Naive thymus-derived CD4-positive, alpha-beta T cell (primary cell): ENCODE results near the gene TLCD3B. TPM values are rescaled to one million over a fixed set of nuclear protein-coding genes. Genes with fewer than 3 reads are reported as not detected.
A peak's percentile ranks its signal among the peaks of the same experiment; 100 is the strongest.

ENCODE experiments used
- ATAC-seq: fragments of 150-1000 bp; cut with Tn5 transposase; 2 replicates; pipeline ENCODE4 v1.10.0; 2021; ENCODE audit warnings: mild to moderate bottlenecking, moderate library complexity
- CTCF ChIA-PET: fragments of 350-600 bp; sonication (Branson Sonifier 250); formaldehyde crosslinking; loops from one replicate; lab custom pipeline; 2021; ENCODE audit warnings: antibody characterized with exemption; lab: Charles Lee
- POLR2A ChIA-PET: fragments of 350-600 bp; sonication (Branson Sonifier 250); formaldehyde crosslinking; loops from one replicate; lab custom pipeline; 2021; ENCODE audit warnings: antibody characterized with exemption, inconsistent platforms; lab: Charles Lee
- DNase-seq, 9 donors: peaks; one replicate each; pipeline versions ENCODE4 v3.0.0 to v3.0.0-alpha.2; 2020 to 2022; ENCODE audit warnings: mixed read lengths in 1 of 9
- H3K27ac ChIP-seq: one replicate; pipeline ENCODE4 v1.7.0; 2013; ENCODE audit warnings: mild to moderate bottlenecking, low read depth, low read length, moderate library complexity
- H3K27me3 ChIP-seq, 2 donors: one replicate each; pipeline ENCODE4 v1.7.0; 2013; ENCODE audit warnings: low read length in 2 of 2, mild to moderate bottlenecking in 2 of 2, moderate library complexity in 2 of 2; ENCODE audit not compliant: control insufficient read depth in 2 of 2, insufficient read depth in 2 of 2
- H3K36me3 ChIP-seq, 3 experiments: 1 replicate in 2 of 3; 2 replicates in 1 of 3; pipeline ENCODE4 v1.7.0; 2013; ENCODE audit warnings: low read length in 3 of 3, mild to moderate bottlenecking in 3 of 3, moderate library complexity in 1 of 3; ENCODE audit not compliant: insufficient read depth in 3 of 3, control insufficient read depth in 2 of 3
- H3K4me1 ChIP-seq, 2 donors: one replicate each; pipeline ENCODE4 v1.7.0; 2013; ENCODE audit warnings: low read length in 2 of 2, mild to moderate bottlenecking in 2 of 2, moderate library complexity in 1 of 2; ENCODE audit not compliant: control insufficient read depth in 2 of 2, insufficient read depth in 2 of 2
- H3K4me3 ChIP-seq: 2 replicates; pipeline ENCODE4 v1.7.0; 2013; ENCODE audit warnings: mild to moderate bottlenecking, low read length
- H3K9me3 ChIP-seq, 3 experiments: 1 replicate in 2 of 3; 2 replicates in 1 of 3; pipeline ENCODE4 v1.7.0; 2013; ENCODE audit warnings: low read length in 3 of 3; ENCODE audit not compliant: control insufficient read depth in 2 of 3
- H3K27ac Mint-ChIP-seq, 9 donors: one replicate each; pipeline ENCODE4 v1.8.0; 2020 to 2022; ENCODE audit warnings: mixed read lengths in 9 of 9, mild to moderate bottlenecking in 8 of 9, moderate library complexity in 5 of 9, inconsistent platforms in 2 of 9
- H3K27me3 Mint-ChIP-seq, 5 donors: one replicate each; pipeline ENCODE4 v1.8.0; 2021 to 2022; ENCODE audit warnings: mixed read lengths in 5 of 5, mild to moderate bottlenecking in 1 of 5
- H3K36me3 Mint-ChIP-seq, 5 donors: one replicate each; pipeline ENCODE4 v1.8.0; 2020 to 2022; ENCODE audit warnings: mixed read lengths in 5 of 5, mild to moderate bottlenecking in 3 of 5, inconsistent platforms in 1 of 5
- H3K4me1 Mint-ChIP-seq, 7 donors: one replicate each; pipeline ENCODE4 v1.8.0; 2020 to 2022; ENCODE audit warnings: mixed read lengths in 7 of 7, mild to moderate bottlenecking in 3 of 7, inconsistent platforms in 1 of 7
- H3K4me3 Mint-ChIP-seq, 10 donors: one replicate each; pipeline ENCODE4 v1.8.0; 2020 to 2022; ENCODE audit warnings: mild to moderate bottlenecking in 10 of 10, mixed read lengths in 10 of 10, moderate library complexity in 6 of 10, inconsistent platforms in 2 of 10
- H3K9me3 Mint-ChIP-seq, 11 donors: one replicate each; pipeline ENCODE4 v1.8.0; 2020 to 2022; ENCODE audit warnings: mixed read lengths in 11 of 11, mild to moderate bottlenecking in 4 of 11, inconsistent platforms in 1 of 11, moderate library complexity in 1 of 11
- intact Hi-C, 2 donors: fragments of 100-400 bp; cut with micrococcal nuclease; formaldehyde crosslinking; loops; one replicate each; pipeline ENCODE4 v1.15.1; 2023
- polyA plus RNA-seq, 2 donors: library from polyadenylated mRNA; unstranded; fragments of 300-500 nt; fragmentation: Illumina TruSeq; gene quantifications; one replicate each; pipeline ENCODE4 v1.2.3, GENCODE V29; 2021
- total RNA-seq, 6 experiments: library from RNA in 5 of 6; stranded (reverse) in 5 of 6; gene quantifications; 1 replicate in 5 of 6; 2 replicates in 1 of 6; pipeline ENCODE4 v1.2.3 and lab custom pipeline; 2021 to 2026

Gene TLCD3B
- total and polyA plus RNA-seq, 7 experiments from 2014 or later: 1.2 to 2.3 TPM; not detected in 5

DNA sequence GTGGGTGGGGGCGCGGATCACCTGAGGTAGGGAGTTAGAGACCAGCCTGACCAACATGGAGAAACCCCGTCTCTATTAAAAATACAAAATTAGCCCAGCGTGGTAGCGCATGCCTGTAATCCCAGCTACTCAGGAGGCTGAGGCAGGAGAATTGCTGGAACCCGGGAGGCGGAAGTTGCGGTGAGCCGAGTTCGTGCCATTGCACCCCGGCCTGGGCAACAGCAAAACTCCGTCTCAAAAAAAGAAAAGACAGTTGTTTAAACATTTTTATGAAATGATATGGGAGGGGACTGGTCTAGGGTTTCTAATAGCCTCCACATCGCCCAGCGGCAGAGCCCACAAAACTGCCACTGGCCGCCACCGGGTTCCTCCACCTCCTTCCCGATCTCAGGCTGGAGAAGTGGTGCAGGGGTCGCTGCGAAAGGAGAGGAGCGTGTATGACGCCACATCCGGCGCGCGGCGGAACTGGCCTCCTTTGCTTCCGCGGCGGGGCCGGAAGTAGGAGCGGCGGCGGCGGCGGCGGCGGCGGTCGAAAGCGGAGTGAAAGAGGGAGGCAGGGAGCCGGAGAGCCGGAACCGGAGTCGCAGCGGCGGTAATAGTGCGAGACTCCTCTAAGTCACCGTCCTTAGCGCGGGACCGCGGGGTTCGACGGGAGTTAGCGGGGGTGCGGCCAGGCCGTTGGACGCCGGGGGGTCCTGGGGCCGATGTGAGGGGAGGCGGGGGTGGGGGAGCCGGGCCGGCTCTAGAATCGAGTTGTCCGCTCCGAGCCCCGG is 44.6 kb upstream of the TLCD3B start, which contains the start of gene PPP4C:
Gene PPP4C, plus strand, starts transcription at position 492 of the 773 bp plus-strand sequence. CDS start 384 bp downstream, outside the sequence.
- H3K36me3 Mint-ChIP-seq: peaks cover 0 to 30% (median 4%) of the 10 kb centered on the region in 5 donors
- ATAC-seq (peak; percentile 94), DNase-seq (peak; percentile 82 to 92 (median 89))
- H3K27me3 Mint-ChIP-seq: peaks cover 0 to 2% (median 0%) of the 10 kb centered on the region in 5 donors
- peak within 1 kb of the TSS; percentile 75 for H3K4me3 ChIP-seq
- intact Hi-C loops: loop anchor here (1.0 kb wide), 4 partner anchors 10 to 21 kb away; partner anchors contain the start of genes ALDOA (in 2 of the 2) and YPEL3 (in 1 of the 2)
- peaks cover 20 to 21% of the 10 kb centered on the region in 2 donors for H3K4me1 ChIP-seq
- no peaks in the 10 kb centered on the region for H3K9me3 ChIP-seq
- peak within 1 kb of the TSS; percentile 85 for H3K27ac ChIP-seq
- CTCF ChIA-PET: interaction anchor here (0.7 to 3.8 kb wide), 3 partner anchors 12 to 388 kb away, joined by 3 to 18 read pairs (median 4); partner anchors contain the start of gene TBX6
- POLR2A ChIA-PET: interaction anchor here (0.5 to 10.7 kb wide), 13 partner anchors 10 to 475 kb away, joined by 3 to 177 read pairs (median 4); partner anchors contain the start of genes ALDOA, CORO1A, DCTPP1 and TAOK2
- peak within 1 kb of the TSS; percentile 92 to 98 (median 96) for H3K27ac Mint-ChIP-seq
- no peaks in the 10 kb centered on the region for H3K27me3 ChIP-seq
- peaks cover 0 to 60% (median 4%) of the 10 kb centered on the region in 3 experiments for H3K36me3 ChIP-seq
- H3K9me3 Mint-ChIP-seq: no peaks in the 10 kb centered on the region
- peaks cover 23 to 59% (median 41%) of the 10 kb centered on the region in 7 donors for H3K4me1 Mint-ChIP-seq
- peak within 1 kb of the TSS; percentile 90 to 99 (median 95) for H3K4me3 Mint-ChIP-seq

DNA sequence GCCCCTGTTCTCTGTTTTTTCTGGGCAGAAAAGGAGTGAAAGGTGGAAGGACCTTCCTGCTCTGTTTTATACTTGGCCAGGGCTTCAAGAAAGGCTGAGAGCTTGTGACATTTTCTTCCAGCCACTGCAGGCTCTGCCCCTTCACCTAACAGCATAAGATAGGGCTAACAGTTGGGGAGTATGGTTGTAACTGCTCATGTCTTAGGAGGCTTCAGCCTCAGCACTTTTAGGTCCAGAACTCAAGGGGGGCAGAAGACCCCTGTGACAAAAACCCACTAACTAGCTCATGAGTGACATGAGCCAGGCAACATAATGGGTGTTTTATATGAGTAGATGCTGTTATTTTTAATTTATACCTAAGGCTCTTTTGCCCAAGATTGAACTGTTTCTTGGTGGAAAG is 39.4 kb upstream of the TLCD3B start:
- Mint-ChIP-seq H3K4me1 (peaks cover 21 to 59% (median 42%) of the 10 kb centered on the region in 7 donors), H3K27ac (peak overlapping the region in 3 of 9 donors; percentile 4 to 52 (median 46)), H3K4me3 (peak overlapping the region in 1 of 10 donors; percentile 16), H3K9me3 (no peaks in the 10 kb centered on the region), H3K27me3 (no peaks in the 10 kb centered on the region), H3K36me3 (peaks cover 0 to 38% (median 14%) of the 10 kb centered on the region in 5 donors)
- peaks cover 18 to 64% (median 22%) of the 10 kb centered on the region in 3 experiments for H3K36me3 ChIP-seq
- no peaks in the 10 kb centered on the region for H3K27me3 ChIP-seq
- no peaks in the 10 kb centered on the region for H3K9me3 ChIP-seq
- POLR2A ChIA-PET: interaction anchor here (0.6 to 10.7 kb wide), 3 partner anchors 22 to 480 kb away, joined by 3 to 177 read pairs (median 4); partner anchors contain the start of genes TBX6 and YPEL3
- peak overlapping the region; percentile 12 for H3K27ac ChIP-seq
- intact Hi-C loops: no loop called here
- H3K4me1 ChIP-seq: peaks cover 21 to 30% of the 10 kb centered on the region in 2 donors
- ATAC-seq (no peak), DNase-seq (no peak)
- H3K4me3 ChIP-seq: no peak overlapping the region
- CTCF ChIA-PET: interaction anchor here (0.6 kb wide), 2 partner anchors 114 to 340 kb away, joined by 3 to 4 read pairs; no protein-coding TSS in a partner anchor

DNA sequence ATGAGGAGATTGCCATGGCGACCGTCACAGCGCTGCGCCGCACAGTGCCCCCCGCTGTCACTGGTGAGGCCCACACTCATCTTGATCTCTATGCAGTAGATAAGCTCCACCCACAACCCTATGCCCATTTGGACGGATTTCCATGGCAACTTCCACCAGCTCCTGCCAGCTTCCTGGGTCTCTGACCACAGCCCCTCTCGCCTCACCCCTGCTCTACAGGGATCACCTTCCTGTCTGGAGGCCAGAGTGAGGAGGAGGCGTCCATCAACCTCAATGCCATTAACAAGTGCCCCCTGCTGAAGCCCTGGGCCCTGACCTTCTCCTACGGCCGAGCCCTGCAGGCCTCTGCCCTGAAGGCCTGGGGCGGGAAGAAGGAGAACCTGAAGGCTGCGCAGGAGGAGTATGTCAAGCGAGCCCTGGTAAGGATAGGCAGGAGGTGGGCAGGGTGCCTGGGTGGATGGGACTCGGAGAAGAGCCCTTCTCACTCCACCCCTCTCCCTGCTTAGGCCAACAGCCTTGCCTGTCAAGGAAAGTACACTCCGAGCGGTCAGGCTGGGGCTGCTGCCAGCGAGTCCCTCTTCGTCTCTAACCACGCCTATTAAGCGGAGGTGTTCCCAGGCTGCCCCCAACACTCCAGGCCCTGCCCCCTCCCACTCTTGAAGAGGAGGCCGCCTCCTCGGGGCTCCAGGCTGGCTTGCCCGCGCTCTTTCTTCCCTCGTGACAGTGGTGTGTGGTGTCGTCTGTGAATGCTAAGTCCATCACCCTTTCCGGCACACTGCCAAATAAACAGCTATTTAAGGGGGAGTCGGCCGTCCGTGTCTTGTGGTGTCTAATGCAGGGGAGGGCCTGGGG is 38.8 kb upstream of the TLCD3B start:
- ATAC-seq (no peak), DNase-seq (no peak)
- H3K27ac ChIP-seq: peak overlapping the region; percentile 12
- H3K36me3 Mint-ChIP-seq: peaks cover 0 to 38% (median 14%) of the 10 kb centered on the region in 5 donors
- intact Hi-C loops: loop anchor here (5.0 to 10.0 kb wide), 2 partner anchors 335 to 852 kb away; partner anchors contain the start of genes FBXL19 (in 1 of the 2) and ZNF771 (in 1 of the 2)
- peaks cover 18 to 69% (median 22%) of the 10 kb centered on the region in 3 experiments for H3K36me3 ChIP-seq
- peak overlapping the region in 5 of 10 donors; percentile 4 to 38 (median 16) for H3K4me3 Mint-ChIP-seq
- ChIA-PET POLR2A (interaction anchor here (0.6 to 10.7 kb wide), 4 partner anchors 22 to 481 kb away, joined by 3 to 177 read pairs (median 4); partner anchors contain the start of genes TBX6 and YPEL3), CTCF (interaction anchor here (0.6 kb wide), 1 partner anchor 341 kb away, joined by 3 read pairs; no protein-coding TSS in a partner anchor)
- H3K9me3 Mint-ChIP-seq: no peaks in the 10 kb centered on the region
- H3K27me3 ChIP-seq: no peaks in the 10 kb centered on the region
- no peaks in the 10 kb centered on the region for H3K27me3 Mint-ChIP-seq
- no peaks in the 10 kb centered on the region for H3K9me3 ChIP-seq
- peaks cover 14 to 30% of the 10 kb centered on the region in 2 donors for H3K4me1 ChIP-seq
- H3K4me1 Mint-ChIP-seq: peaks cover 21 to 53% (median 40%) of the 10 kb centered on the region in 7 donors
- H3K4me3 ChIP-seq: no peak overlapping the region
- peak overlapping the region in 7 of 9 donors; percentile 15 to 92 (median 41) for H3K27ac Mint-ChIP-seq

DNA sequence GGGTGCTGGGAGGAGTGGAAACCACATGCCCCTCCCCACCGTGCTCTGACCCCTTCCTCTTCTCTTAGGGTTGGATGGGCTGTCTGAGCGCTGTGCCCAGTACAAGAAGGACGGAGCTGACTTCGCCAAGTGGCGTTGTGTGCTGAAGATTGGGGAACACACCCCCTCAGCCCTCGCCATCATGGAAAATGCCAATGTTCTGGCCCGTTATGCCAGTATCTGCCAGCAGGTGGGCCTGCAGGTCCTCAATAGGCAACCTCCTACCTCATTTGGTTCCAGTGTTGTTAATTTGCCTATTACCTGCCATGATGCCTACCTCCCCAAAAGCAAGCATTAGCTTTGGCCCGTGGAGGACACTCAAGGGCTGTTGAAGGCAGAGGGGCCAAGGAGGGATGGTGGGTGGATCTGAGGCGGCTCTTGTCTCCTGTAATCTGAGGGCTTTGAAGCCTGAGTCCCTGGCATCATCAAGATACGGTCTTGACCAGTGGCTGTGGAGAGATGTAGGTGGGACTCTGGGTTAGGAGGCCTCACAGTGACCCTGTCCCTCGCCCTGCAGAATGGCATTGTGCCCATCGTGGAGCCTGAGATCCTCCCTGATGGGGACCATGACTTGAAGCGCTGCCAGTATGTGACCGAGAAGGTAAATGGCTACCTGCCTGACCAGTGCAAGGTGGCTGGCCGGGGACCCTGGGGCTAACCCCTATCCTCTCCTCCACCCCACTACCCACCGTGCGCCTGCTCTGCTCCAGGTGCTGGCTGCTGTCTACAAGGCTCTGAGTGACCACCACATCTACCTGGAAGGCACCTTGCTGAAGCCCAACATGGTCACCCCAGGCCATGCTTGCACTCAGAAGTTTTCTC is 37.9 kb upstream of the TLCD3B start:
- peaks cover 0 to 38% (median 14%) of the 10 kb centered on the region in 5 donors for H3K36me3 Mint-ChIP-seq
- peaks cover 18 to 71% (median 22%) of the 10 kb centered on the region in 3 experiments for H3K36me3 ChIP-seq

DNA sequence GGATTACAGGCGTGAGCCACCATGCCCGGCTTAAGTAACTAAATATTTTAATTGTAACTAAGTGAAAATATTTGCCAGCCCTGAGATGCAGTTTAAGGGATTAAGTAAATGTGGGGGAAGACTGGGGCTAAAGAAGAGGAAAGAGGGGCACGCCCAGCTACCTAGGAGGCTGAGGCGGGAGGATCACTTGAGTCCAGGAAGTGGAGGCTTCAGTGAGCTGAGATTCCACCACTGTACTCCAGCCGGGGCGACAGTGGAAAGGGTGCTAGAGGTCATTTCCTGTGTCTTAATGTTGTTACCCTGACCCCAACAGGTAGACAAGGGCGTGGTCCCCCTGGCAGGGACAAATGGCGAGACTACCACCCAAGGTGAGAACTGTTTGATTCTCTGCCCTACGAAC is 37.3 kb upstream of the TLCD3B start:
- Histone ChIP-seq H3K4me1 (peaks cover 13 to 36% of the 10 kb centered on the region in 2 donors), H3K27me3 (no peaks in the 10 kb centered on the region), H3K27ac (peak overlapping the region; percentile 22), H3K9me3 (no peaks in the 10 kb centered on the region), H3K36me3 (peaks cover 18 to 71% (median 22%) of the 10 kb centered on the region in 3 experiments), H3K4me3 (no peak overlapping the region)
- ChIA-PET CTCF (interaction anchor here (1.2 kb wide), 1 partner anchor 24 kb away, joined by 6 read pairs; the partner anchor contains the start of gene TBX6), POLR2A (interaction anchor here (0.6 to 6.3 kb wide), 6 partner anchors 14 to 1111 kb away, joined by 3 to 159 read pairs (median 26); partner anchors contain the start of genes CORO1A, TBX6 and YPEL3)
- ATAC-seq: no peak
- Mint-ChIP-seq H3K9me3 (no peaks in the 10 kb centered on the region), H3K4me3 (peak overlapping the region; percentile 66 to 86 (median 70)), H3K27me3 (no peaks in the 10 kb centered on the region), H3K36me3 (peaks cover 0 to 38% (median 14%) of the 10 kb centered on the region in 5 donors), H3K4me1 (peaks cover 25 to 55% (median 43%) of the 10 kb centered on the region in 7 donors), H3K27ac (peak overlapping the region; percentile 56 to 92 (median 80))
- no peak for DNase-seq
- intact Hi-C loops: loop anchor here (1.0 to 10.0 kb wide), 3 partner anchors 44 to 854 kb away; partner anchors contain the start of genes FBXL19 (in 1 of the 2) and ZNF771 (in 1 of the 2)

More for the DNA sequence above, 37.9 kb upstream of the TLCD3B start:
- ATAC-seq (no peak), DNase-seq (peak in 8 of 9 donors; percentile 42 to 73 (median 66))
- intact Hi-C loops: loop anchor here (1.0 to 10.0 kb wide), 3 partner anchors 43 to 853 kb away; partner anchors contain the start of genes FBXL19 (in 1 of the 2) and ZNF771 (in 1 of the 2)
- H3K27me3 ChIP-seq: no peaks in the 10 kb centered on the region
- Mint-ChIP-seq H3K27ac (peak overlapping the region; percentile 56 to 92 (median 80)), H3K9me3 (no peaks in the 10 kb centered on the region), H3K4me3 (peak overlapping the region; percentile 66 to 86 (median 70)), H3K4me1 (peaks cover 21 to 52% (median 38%) of the 10 kb centered on the region in 7 donors), H3K27me3 (no peaks in the 10 kb centered on the region)
- H3K9me3 ChIP-seq: no peaks in the 10 kb centered on the region
- ChIA-PET CTCF (no interaction called here), POLR2A (interaction anchor here (0.8 to 6.3 kb wide), 5 partner anchors 15 to 339 kb away, joined by 3 to 159 read pairs (median 48); partner anchors contain the start of genes CORO1A, TBX6 and YPEL3)
- no peak overlapping the region for H3K4me3 ChIP-seq
- peak overlapping the region; percentile 22 for H3K27ac ChIP-seq
- H3K4me1 ChIP-seq: peaks cover 13 to 30% of the 10 kb centered on the region in 2 donors
